K562 (cell line): ENCODE measurements around the gene TLN1. TPM values are rescaled to one million over a fixed set of nuclear protein-coding genes. Genes with fewer than 3 reads are reported as not detected.

ENCODE experiments used
- ATAC-seq: fragments of 200-7000 bp; cut with Tn5 transposase; 3 replicates; pipeline ENCODE4 v1.9.1; 2020; ENCODE audit warnings: moderate library complexity
- BruUV-seq: library from RNA; stranded (reverse); fragments of 400-500 nt; replicated peaks from 2 replicates; lab custom pipeline; 2021; lab: Mats Ljungman, UMichigan
- CTCF ChIA-PET: fragments of 300-600 bp; formaldehyde crosslinking; extraction: SDS; loops from one replicate; lab custom pipeline; 2021; ENCODE audit warnings: low intra/inter-chr PET ratio; lab: Yijun Ruan, JAX
- POLR2A ChIA-PET: fragments of 300-600, 350-650 bp; sonication (Branson Sonifier 250); formaldehyde crosslinking; extraction: SDS; loops from one replicate; lab custom pipeline; 2021; ENCODE audit warnings: antibody characterized with exemption, inconsistent platforms; lab: Yijun Ruan, JAX
- DNase-seq, 4 experiments: peaks; one replicate each; pipeline versions ENCODE4 v3.0.0 to v3.0.0-alpha.2; 2011 to 2018; ENCODE audit warnings: low spot score in 3 of 4, mixed read lengths in 3 of 4; ENCODE audit errors: extremely low read depth in 1 of 4
- FAIRE-seq: peaks from 2 replicates; lab custom pipeline; 2011; peaks lifted over from hg19 to GRCh38; lab: Jason Lieb, UNC
- H2AFZ ChIP-seq: 2 replicates; pipeline ENCODE4 v1.6.0; 2011; ENCODE audit warnings: low read depth, low read length, control low read depth, inconsistent platforms
- H3K27ac ChIP-seq: fragments of 200-600 bp; 3 replicates; pipeline ENCODE4 v1.8.0; 2011; ENCODE audit warnings: low read depth, mild to moderate bottlenecking, control low read depth, inconsistent platforms, low read length, moderate library complexity, mixed read lengths; ENCODE audit errors: extremely low read depth
- H3K27me3 ChIP-seq, 2 experiments: fragments of 300-600 bp in 1 of 2; 2 replicates in 1 of 2; 3 replicates in 1 of 2; pipeline versions ENCODE4 v1.6.0 to v1.8.0; 2011; ENCODE audit warnings: inconsistent platforms in 2 of 2, low read length in 2 of 2, mild to moderate bottlenecking in 1 of 2, mixed read lengths in 1 of 2, moderate library complexity in 1 of 2; ENCODE audit not compliant: control insufficient read depth in 2 of 2, insufficient read depth in 2 of 2
- H3K36me3 ChIP-seq: fragments of 300-600 bp; 3 replicates; pipeline ENCODE4 v1.8.0; 2011; ENCODE audit warnings: mild to moderate bottlenecking, low read length, inconsistent platforms; ENCODE audit not compliant: control insufficient read depth, insufficient read depth
- H3K4me1 ChIP-seq, 2 experiments: fragments of 200-600 bp in 1 of 2; replicated peaks in 1 of 2; 2 replicates in 1 of 2; 3 replicates in 1 of 2; pipeline versions ENCODE4 v1.5.1 to v1.8.0; 2011; ENCODE audit warnings: inconsistent platforms in 2 of 2, low read length in 2 of 2, mild to moderate bottlenecking in 1 of 2, mixed read lengths in 1 of 2, moderate library complexity in 1 of 2; ENCODE audit not compliant: control insufficient read depth in 2 of 2, insufficient read depth in 2 of 2
- H3K4me2 ChIP-seq: 2 replicates; pipeline ENCODE4 v1.6.1; 2011; ENCODE audit warnings: low read length, control low read depth, inconsistent platforms, mixed read lengths; ENCODE audit not compliant: insufficient read depth
- H3K4me3 ChIP-seq: fragments of 200-600 bp; sonication (generic), shearing (Covaris generic); 2 replicates; pipeline ENCODE4 v1.5.1; 2016; ENCODE audit warnings: control low read depth, inconsistent platforms
- H3K79me2 ChIP-seq: fragments of 200-600 bp; 3 replicates; pipeline ENCODE4 v1.8.0; 2011; ENCODE audit warnings: low read length, inconsistent platforms; ENCODE audit not compliant: control insufficient read depth, insufficient read depth
- H3K9ac ChIP-seq, 2 experiments: 2 replicates each; pipeline versions ENCODE4 v1.6.0 to v1.6.1; 2011; ENCODE audit warnings: low read depth in 2 of 2, low read length in 2 of 2, control low read depth in 1 of 2, inconsistent platforms in 1 of 2, mild to moderate bottlenecking in 1 of 2, mixed read lengths in 1 of 2; ENCODE audit not compliant: insufficient read depth in 1 of 2
- H3K9me1 ChIP-seq: one replicate; pipeline ENCODE4 v1.6.0; 2011; ENCODE audit warnings: inconsistent platforms, mild to moderate bottlenecking, low read length, moderate library complexity; ENCODE audit not compliant: control insufficient read depth, insufficient read depth
- H3K9me3 ChIP-seq: replicated peaks from 2 replicates; pipeline ENCODE4 v1.5.1; 2011; ENCODE audit warnings: low read depth, low read length, inconsistent platforms; ENCODE audit not compliant: control insufficient read depth, insufficient read depth
- H4K20me1 ChIP-seq: replicated peaks from 2 replicates; pipeline ENCODE4 v1.6.1; 2011; ENCODE audit warnings: low read length, inconsistent platforms, mixed read lengths; ENCODE audit not compliant: control insufficient read depth, insufficient read depth
- BDP1 ChIP-seq: IDR thresholded peaks from 3 replicates; pipeline ENCODE4 v1.6.1; 2011; ENCODE audit not compliant: insufficient read length, insufficient read depth
- CBX3 ChIP-seq, 2 experiments: IDR thresholded peaks; 1 replicate in 1 of 2; 2 replicates in 1 of 2; pipeline ENCODE4 v1.6.1; 2012; ENCODE audit warnings: inconsistent platforms in 2 of 2, low read length in 2 of 2, borderline replicate concordance in 1 of 2, control low read depth in 1 of 2
- E2F8 ChIP-seq: fragments of 450-650 bp; IDR thresholded peaks from 2 replicates; pipeline ENCODE4 v1.7.1; 2018; ENCODE audit warnings: mild to moderate bottlenecking, low read depth; ENCODE audit not compliant: partially characterized antibody
- HNRNPK ChIP-seq: fragments of 200-400 bp; formaldehyde crosslinking; IDR thresholded peaks from one replicate; pipeline ENCODE4 v1.6.1; 2018; ENCODE audit warnings: mild to moderate bottlenecking, low read depth, low read length; ENCODE audit not compliant: poor library complexity, severe bottlenecking
- MED1 ChIP-seq: sonication (generic); formaldehyde crosslinking; IDR thresholded peaks from 2 replicates; pipeline ENCODE4 v1.8.1; 2023; ENCODE audit warnings: missing genetic modification reagents, borderline replicate concordance
- NCOA2 ChIP-seq, 2 experiments: fragments of 450-650 bp; IDR thresholded peaks; 2 replicates each; pipeline ENCODE4 v1.6.1; 2018; ENCODE audit warnings: mild to moderate bottlenecking in 2 of 2, moderate library complexity in 1 of 2; ENCODE audit not compliant: partially characterized antibody in 2 of 2
- POLR2AphosphoS2 ChIP-seq: IDR thresholded peaks from 2 replicates; pipeline ENCODE4 v1.6.1; 2012; ENCODE audit warnings: low read length, improper control_type of control experiment
- TEAD4 ChIP-seq, 2 experiments: sonication (generic) in 1 of 2; formaldehyde crosslinking in 1 of 2; IDR thresholded peaks; 2 replicates each; pipeline versions ENCODE4 v1.6.1 to v1.8.0; 2012 to 2022; ENCODE audit warnings: borderline replicate concordance in 1 of 2, inconsistent platforms in 1 of 2, low read length in 1 of 2, mild to moderate bottlenecking in 1 of 2, missing genetic modification reagents in 1 of 2
- ZNF24 ChIP-seq: fragments of 450-650 bp; IDR thresholded peaks from 2 replicates; pipeline ENCODE4 v1.6.1; 2016
- WGBS: fragments of 100-300 bp; shearing (Covaris generic); methylation state at CpG from one replicate; pipeline ENCODE4 v1.1.6; 2016; ENCODE audit warnings: low coverage, mixed read lengths; ENCODE audit not compliant: insufficient coverage; ENCODE audit errors: missing lambda C conversion rate; 5-methylcytosine and 5-hydroxymethylcytosine counted together
- in situ Hi-C: fragments of 300-500 bp; cut with MboI; formaldehyde crosslinking; loops from 4 replicates; pipeline ENCODE4 v1.15.0; 2018; ENCODE audit warnings: inconsistent platforms, mixed read lengths
- intact Hi-C: fragments of 100-400 bp; cut with micrococcal nuclease; formaldehyde crosslinking; loops from 2 replicates; pipeline ENCODE4 v1.14.2; 2022
- polyA plus RNA-seq, 8 experiments: library from polyadenylated mRNA; depleted of rRNA in 4 of 8; stranded (reverse) in 5 of 8; unstranded in 3 of 8; fragments of >200 nt; fragmentation: Nextera tagmentation in 2 of 8; fragmentation: Illumina TruSeq in 1 of 8; extraction: Ambion mirVana in 2 of 8; extraction: Trizol in 1 of 8; gene quantifications; 2 replicates each; pipeline versions ENCODE4 v1.2.1 to v1.2.3, GENCODE V29; 2011 to 2014; ENCODE audit warnings: inconsistent platforms in 1 of 8, missing spikeins in 1 of 8
- total RNA-seq, 7 experiments: library from RNA; depleted of rRNA in 6 of 7; stranded (reverse); fragments of >200 nt in 6 of 7; fragmentation: Illumina TruSeq in 2 of 7; extraction: Trizol in 2 of 7; gene quantifications; 2 replicates each; pipeline versions ENCODE4 v1.2.1 to v1.2.3, GENCODE V29; 2011 to 2021; ENCODE audit warnings: low replicate concordance in 1 of 7

The TLN1 gene
- total and polyA plus RNA-seq, 9 of the 15 experiments (the other 6 are each of a cell fraction or from before 2014, with no cell fraction given) = 3.6 to 240 (median 54.8) TPM

GRCh38 chr9:35745569-35745968 lies 13.6 kb upstream of the TLN1 start:
- in situ Hi-C loops (no loop called here), intact Hi-C loops (no loop called here)
- BruUV-seq = no TSS peak
- H2AFZ ChIP-seq = no peak overlapping the region
- DNase-seq (no peak), ATAC-seq (no peak), FAIRE-seq (no peak)
- H3K9me1 ChIP-seq = peaks cover 6% of the 10 kb centered on the region
- CTCF ChIA-PET = no interaction called here
- 50% methylated on average over 1 of the region's 1 CpG for WGBS
- H3K4me3 ChIP-seq = peak overlapping the region; percentile 95; the same call in 1 of the 2 replicates
- TF ChIP-seq BDP1 (no peak), E2F8 (no peak), NCOA2 (IDR thresholded peaks at IDR 0.05; ENCODE audit: partially characterized antibody in 2 of 2) (no peak), CBX3 (IDR thresholded peaks at IDR 0.05; ENCODE audit: borderline replicate concordance in 1 of 2, low read length in 2 of 2) (no peak), TEAD4 (IDR thresholded peaks at IDR 0.05; ENCODE audit: low read length) (no peak), TEAD4 (CRISPR knock-in tag; IDR thresholded peaks at IDR 0.05; ENCODE audit: borderline replicate concordance) (no peak), POLR2AphosphoS2 (no peak), MED1 (no peak), HNRNPK (no peak), ZNF24 (no peak)
- peaks cover 8 to 18% of the 10 kb centered on the region in 2 experiments; a peak in 4 of 5 replicates for H3K4me1 ChIP-seq
- H3K9ac ChIP-seq = peak overlapping the region in 1 of 2 experiments; percentile 20; a peak in 1 of 4 replicates
- POLR2A ChIA-PET = interaction anchor here (0.6 kb wide), 1 partner anchor 48 kb away, joined by 3 read pairs; no protein-coding TSS in a partner anchor
- peaks cover 70% of the 10 kb centered on the region for H3K79me2 ChIP-seq
- peaks cover 55% of the 10 kb centered on the region for H3K36me3 ChIP-seq
- no peak overlapping the region for H3K27ac ChIP-seq
- H3K27me3 ChIP-seq = no peaks in the 10 kb centered on the region
- H3K4me2 ChIP-seq = peak overlapping the region; percentile 93
- peaks cover 19% of the 10 kb centered on the region for H4K20me1 ChIP-seq
- no peaks in the 10 kb centered on the region for H3K9me3 ChIP-seq
